ENCODE data around the gene ATXN7L1. TPM values are rescaled to one million over a fixed set of nuclear protein-coding genes. Genes with fewer than 3 reads are reported as not detected.
A peak's percentile ranks its signal among the peaks of the same experiment; 100 is the strongest.

Gene ATXN7L1
- total RNA-seq, 1 experiment from 2014 or later: 24.3 TPM

DNA sequence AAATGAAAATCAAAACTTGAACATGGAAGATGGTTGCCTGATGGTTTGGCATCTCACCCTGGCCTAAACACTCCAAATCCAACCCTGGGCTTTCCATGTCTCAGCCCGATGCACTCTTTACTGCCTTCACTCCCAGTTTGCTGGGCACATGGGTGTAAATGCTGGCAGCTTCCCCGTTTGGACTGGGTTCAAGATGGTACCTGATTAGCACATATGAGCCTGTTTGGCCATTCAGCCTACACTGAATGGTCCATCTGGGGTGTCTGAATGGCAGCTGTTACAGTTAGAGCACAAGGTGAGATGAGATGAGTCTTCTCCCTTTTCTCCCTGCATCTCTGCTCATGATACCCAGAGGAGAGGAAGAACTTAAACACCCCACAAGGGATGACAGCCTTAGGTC, 37.1 kb downstream of the ATXN7L1 start:
- H3K4me1 Mint-ChIP-seq: peaks cover 48 to 63% of the 10 kb centered on the region in 2 experiments
- Histone ChIP-seq H3K79me1 (ENCODE audit: insufficient read depth, low read depth, low read length, poor library complexity, severe bottlenecking) (no peaks in the 10 kb centered on the region), H3K4me2 (ENCODE audit: insufficient read depth, insufficient read length, low read length) (no peak overlapping the region), H2BK5ac (ENCODE audit: insufficient read length, low read length) (no peak overlapping the region), H3K14ac (ENCODE audit: insufficient read depth, low read length) (no peak overlapping the region), H2AK5ac (ENCODE audit: insufficient read length, low read length) (no peak overlapping the region), H3K23me2 (ENCODE audit: insufficient read length, low read depth, low read length, poor library complexity, severe bottlenecking) (peaks cover 4% of the 10 kb centered on the region), H3K4me1 (ENCODE audit: insufficient read depth, low read length) (peaks cover 28% of the 10 kb centered on the region), H4K20me1 (ENCODE audit: control insufficient read depth, insufficient read depth, insufficient read length) (no peaks in the 10 kb centered on the region), H2AFZ (ENCODE audit: low read length) (no peak overlapping the region), H2BK15ac (ENCODE audit: low read depth, low read length) (no peak overlapping the region), H4K91ac (ENCODE audit: insufficient read length, low read depth, low read length) (no peak overlapping the region), H3T11ph (ENCODE audit: low read length) (no peak overlapping the region), H3K18ac (ENCODE audit: insufficient read length, low read depth, low read length) (no peak overlapping the region), H3K56ac (ENCODE audit: insufficient read length, low read depth, low read length) (no peak overlapping the region), H2BK20ac (ENCODE audit: low read depth, low read length, poor library complexity, severe bottlenecking) (no peak overlapping the region), H3K27ac (ENCODE audit: insufficient read length, low read depth, low read length) (no peak overlapping the region), H3K23ac (ENCODE audit: insufficient read length, low read depth, low read length) (no peak overlapping the region), H2BK120ac (ENCODE audit: low read depth, low read length, poor library complexity, severe bottlenecking) (no peak overlapping the region), H4K5ac (ENCODE audit: insufficient read length, low read depth, low read length) (no peak overlapping the region), H3K79me2 (ENCODE audit: insufficient read depth, low read length) (peaks cover 5% of the 10 kb centered on the region), H3K9ac (ENCODE audit: extremely low read depth, insufficient read length, low read length) (no peak overlapping the region), H4K8ac (replicated peaks; ENCODE audit: insufficient read length, low read depth, low read length) (no peak overlapping the region), H3K27me3 (ENCODE audit: insufficient read depth, low read length) (no peaks in the 10 kb centered on the region; the same call in 1 of the 2 replicates), H3K4ac (ENCODE audit: low read depth, low read length) (no peak overlapping the region), H2BK12ac (ENCODE audit: insufficient read length, low read depth, low read length) (no peak overlapping the region), H3K9me3 (ENCODE audit: control insufficient read depth, low read depth, low read length) (no peaks in the 10 kb centered on the region)
- no peak overlapping the region for H3K27ac Mint-ChIP-seq
- no CpG with 5 or more reads among the region's 2 CpGs for WGBS (ENCODE audit: extremely low coverage, insufficient read length, low lambda C conversion rate)
- peak overlapping the region in 1 of 2 experiments; percentile 10; a peak in 1 of 5 replicates for H3K4me3 Mint-ChIP-seq
- TF ChIP-seq, protein P1, sequence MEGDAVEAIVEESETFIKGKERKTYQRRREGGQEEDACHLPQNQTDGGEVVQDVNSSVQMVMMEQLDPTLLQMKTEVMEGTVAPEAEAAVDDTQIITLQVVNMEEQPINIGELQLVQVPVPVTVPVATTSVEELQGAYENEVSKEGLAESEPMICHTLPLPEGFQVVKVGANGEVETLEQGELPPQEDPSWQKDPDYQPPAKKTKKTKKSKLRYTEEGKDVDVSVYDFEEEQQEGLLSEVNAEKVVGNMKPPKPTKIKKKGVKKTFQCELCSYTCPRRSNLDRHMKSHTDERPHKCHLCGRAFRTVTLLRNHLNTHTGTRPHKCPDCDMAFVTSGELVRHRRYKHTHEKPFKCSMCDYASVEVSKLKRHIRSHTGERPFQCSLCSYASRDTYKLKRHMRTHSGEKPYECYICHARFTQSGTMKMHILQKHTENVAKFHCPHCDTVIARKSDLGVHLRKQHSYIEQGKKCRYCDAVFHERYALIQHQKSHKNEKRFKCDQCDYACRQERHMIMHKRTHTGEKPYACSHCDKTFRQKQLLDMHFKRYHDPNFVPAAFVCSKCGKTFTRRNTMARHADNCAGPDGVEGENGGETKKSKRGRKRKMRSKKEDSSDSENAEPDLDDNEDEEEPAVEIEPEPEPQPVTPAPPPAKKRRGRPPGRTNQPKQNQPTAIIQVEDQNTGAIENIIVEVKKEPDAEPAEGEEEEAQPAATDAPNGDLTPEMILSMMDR (conservative IDR thresholded peaks at IDR 0.05): no peak
- H3K36me3 Mint-ChIP-seq (ENCODE audit: insufficient read depth in 1 of 3, low read depth in 3 of 3): peaks cover under 1 to 9% (median 8%) of the 10 kb centered on the region in 3 experiments; a peak in 4 of 7 replicates
- DNase-seq: no peak
- H3K9me3 Mint-ChIP-seq: no peaks in the 10 kb centered on the region
- H3K27me3 Mint-ChIP-seq (ENCODE audit: low read depth): peaks cover 43% of the 10 kb centered on the region
